HUES64 (cell line): ENCODE results near the gene MRPS11.

Source experiments
- H3K27ac ChIP-seq: 2 replicates; pipeline ENCODE4 v1.7.0; 2013; ENCODE audit warnings: low read depth, low read length, inconsistent platforms
- H3K27me3 ChIP-seq: 2 replicates; pipeline ENCODE4 v1.6.1; 2013; ENCODE audit warnings: mild to moderate bottlenecking, low read length; ENCODE audit not compliant: insufficient read depth
- H3K36me3 ChIP-seq: 2 replicates; pipeline ENCODE4 v1.6.1; 2013; ENCODE audit warnings: mild to moderate bottlenecking, low read length; ENCODE audit not compliant: insufficient read depth
- H3K4me1 ChIP-seq: 2 replicates; pipeline ENCODE4 v1.6.1; 2013; ENCODE audit warnings: mild to moderate bottlenecking, low read length, moderate library complexity; ENCODE audit not compliant: insufficient read depth
- H3K4me3 ChIP-seq: 2 replicates; pipeline ENCODE4 v1.5.1; 2013; ENCODE audit warnings: mild to moderate bottlenecking, low read length, moderate library complexity
- H3K9ac ChIP-seq: 2 replicates; pipeline ENCODE4 v1.6.1; 2013; ENCODE audit warnings: mild to moderate bottlenecking, low read depth, low read length
- H3K9me3 ChIP-seq: 2 replicates; pipeline ENCODE4 v1.6.1; 2013; ENCODE audit warnings: low read depth, low read length; ENCODE audit not compliant: insufficient read depth
- WGBS: fragments of 150-250, 120-280 bp; methylation state at CpG from one replicate; pipeline ENCODE4 v1.1.7; 2013; ENCODE audit warnings: missing lambda C conversion rate; 5-methylcytosine and 5-hydroxymethylcytosine counted together

Gene MRPS11

DNA sequence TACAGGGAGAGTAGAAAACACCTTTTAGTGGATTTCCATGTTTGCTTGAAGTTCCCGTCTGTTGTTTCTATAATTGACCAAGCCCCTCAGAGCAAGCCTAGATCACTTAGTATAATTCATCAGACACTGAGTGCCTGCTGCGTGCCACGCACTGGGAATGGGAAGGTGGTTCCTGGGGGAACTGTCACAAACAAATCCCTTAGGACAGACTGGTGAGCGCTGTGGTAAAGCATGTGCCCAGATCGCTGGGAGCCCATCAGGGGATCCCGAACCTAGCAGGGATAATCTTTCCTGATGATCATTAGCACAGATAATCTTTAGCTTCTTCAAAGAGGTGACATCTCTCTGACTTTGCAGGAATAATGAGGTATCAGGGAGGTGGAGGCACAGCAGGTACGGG lies 9.6 kb downstream of the MRPS11 start:
- Histone ChIP-seq H3K9ac (no peak overlapping the region), H3K36me3 (peaks cover 42% of the 10 kb centered on the region), H3K27ac (no peak overlapping the region), H3K9me3 (no peaks in the 10 kb centered on the region), H3K27me3 (no peaks in the 10 kb centered on the region), H3K4me1 (no peaks in the 10 kb centered on the region; the same call in 1 of the 2 replicates), H3K4me3 (no peak overlapping the region)
- WGBS = 85% methylated on average over 7 of the region's 7 CpGs

DNA sequence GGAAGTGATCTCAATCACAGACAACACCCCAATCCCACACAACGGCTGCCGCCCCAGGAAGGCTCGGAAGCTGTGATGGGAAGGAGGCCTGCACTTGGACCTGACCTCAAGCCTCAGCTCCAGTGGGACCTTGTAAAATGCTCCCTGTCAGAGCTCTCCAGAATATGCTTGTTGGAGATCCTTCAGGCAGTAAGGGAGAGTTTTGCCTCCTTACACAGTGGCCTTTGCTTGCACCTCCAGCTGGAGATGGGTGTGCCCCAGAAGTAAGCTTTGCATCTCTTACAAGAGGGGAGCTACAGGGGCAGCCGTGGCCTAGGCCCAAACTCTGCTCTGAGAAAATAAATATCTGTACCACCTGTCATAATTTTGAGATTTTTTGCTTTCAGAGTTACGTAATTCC lies 10.4 kb downstream of the MRPS11 start:
- Histone ChIP-seq H3K4me3 (no peak overlapping the region), H3K36me3 (peaks cover 37% of the 10 kb centered on the region), H3K9me3 (no peaks in the 10 kb centered on the region), H3K4me1 (no peaks in the 10 kb centered on the region; the same call in 1 of the 2 replicates), H3K9ac (no peak overlapping the region), H3K27ac (no peak overlapping the region), H3K27me3 (no peaks in the 10 kb centered on the region; the same call in 1 of the 2 replicates)
- 98% methylated on average over 5 of the region's 5 CpGs for WGBS

- Histone ChIP-seq H3K27me3 (peaks cover 3% of the 10 kb centered on the region; the same call in 1 of the 2 replicates), H3K9ac (no peak overlapping the region), H3K4me3 (no peak overlapping the region), H3K36me3 (peaks cover 29% of the 10 kb centered on the region), H3K9me3 (no peaks in the 10 kb centered on the region), H3K27ac (no peak overlapping the region), H3K4me1 (peaks cover 6% of the 10 kb centered on the region)
- 88% methylated on average over 3 of the region's 3 CpGs for WGBS
These were observed 11.7 kb downstream of the MRPS11 start for GRCh38 chr15:88479169-88479568.

DNA sequence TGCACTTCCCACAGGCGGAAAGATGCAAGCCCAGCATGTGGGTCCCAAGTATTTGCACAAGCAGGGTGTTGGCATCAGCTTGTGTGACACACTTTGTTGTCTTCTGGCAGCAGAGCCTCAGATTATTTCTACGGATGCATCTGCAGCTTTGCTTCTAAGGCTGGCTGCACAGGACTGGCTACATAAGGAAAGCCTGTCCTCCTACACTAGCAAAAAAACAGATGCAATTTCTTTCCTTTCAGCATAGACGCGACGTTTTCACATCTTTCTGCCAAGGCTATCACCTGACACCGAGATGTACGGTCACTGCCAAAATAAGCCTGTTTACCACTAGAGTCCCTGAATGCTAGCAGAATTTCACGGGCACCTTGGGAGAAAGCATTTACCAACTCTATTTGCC lies 13.5 kb downstream of the MRPS11 start:
- Histone ChIP-seq H3K9me3 (no peaks in the 10 kb centered on the region), H3K4me3 (no peak overlapping the region), H3K27ac (no peak overlapping the region), H3K9ac (no peak overlapping the region), H3K27me3 (peaks cover 7% of the 10 kb centered on the region; the same call in 1 of the 2 replicates), H3K4me1 (peaks cover 20% of the 10 kb centered on the region), H3K36me3 (peaks cover 20% of the 10 kb centered on the region)
- WGBS = 94% methylated on average over 8 of the region's 8 CpGs

- Histone ChIP-seq H3K9ac (no peak overlapping the region), H3K4me3 (no peak overlapping the region), H3K27me3 (peaks cover 7% of the 10 kb centered on the region; the same call in 1 of the 2 replicates), H3K36me3 (peaks cover 14% of the 10 kb centered on the region), H3K9me3 (no peaks in the 10 kb centered on the region), H3K27ac (no peak overlapping the region), H3K4me1 (peaks cover 20% of the 10 kb centered on the region)
- WGBS = 90% methylated on average over 1 of the region's 1 CpG
These were observed 14.8 kb downstream of the MRPS11 start for GRCh38 chr15:88482263-88482662.

DNA sequence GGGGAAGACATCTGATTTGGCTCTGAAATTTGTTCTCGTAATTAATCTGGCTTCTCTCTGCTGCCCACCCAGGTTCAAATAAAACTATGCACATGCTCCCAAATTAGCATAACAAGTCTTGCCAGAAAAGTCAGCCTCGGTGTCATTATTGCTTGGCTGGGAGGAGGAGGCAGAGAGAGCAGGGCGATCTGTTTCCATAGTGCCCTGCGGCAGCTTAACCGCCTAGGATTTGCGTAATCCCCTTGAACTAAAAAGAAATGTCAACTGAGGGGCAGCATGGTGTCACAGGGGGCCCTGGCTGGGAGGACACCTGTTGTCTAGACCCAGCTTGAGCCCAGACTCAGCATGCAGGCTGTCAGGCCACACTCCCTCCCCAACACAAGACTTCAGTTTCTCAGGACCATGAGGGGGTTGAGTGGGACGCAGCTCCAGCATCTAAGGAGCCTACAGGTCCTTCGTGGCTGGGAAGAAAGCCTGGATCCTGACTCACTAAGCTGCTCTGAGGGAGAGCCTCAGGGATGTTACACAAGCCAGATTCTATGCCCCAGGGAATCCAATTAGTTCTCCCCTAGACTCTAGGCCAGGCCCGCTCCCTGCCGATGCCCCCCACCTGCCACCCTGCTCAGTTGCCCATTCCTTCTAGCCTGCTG lies 17.3 kb downstream of the MRPS11 start:
- H3K4me1 ChIP-seq = peaks cover 25% of the 10 kb centered on the region
- 9% methylated on average over 10 of the region's 10 CpGs for WGBS
- no peaks in the 10 kb centered on the region for H3K9me3 ChIP-seq
- H3K27ac ChIP-seq = peak overlapping the region; percentile 48; the same call in 1 of the 2 replicates
- no peak overlapping the region for H3K4me3 ChIP-seq
- H3K9ac ChIP-seq = no peak overlapping the region; the same call in 1 of the 2 replicates
- peaks cover 7% of the 10 kb centered on the region; the same call in 1 of the 2 replicates for H3K27me3 ChIP-seq
- H3K36me3 ChIP-seq = no peaks in the 10 kb centered on the region

- peaks cover 25% of the 10 kb centered on the region for H3K4me1 ChIP-seq
- WGBS = 92% methylated on average over 2 of the region's 2 CpGs
- no peaks in the 10 kb centered on the region for H3K36me3 ChIP-seq
- no peak overlapping the region for H3K9ac ChIP-seq
- H3K9me3 ChIP-seq = no peaks in the 10 kb centered on the region
- H3K4me3 ChIP-seq = no peak overlapping the region
- peaks cover 7% of the 10 kb centered on the region; the same call in 1 of the 2 replicates for H3K27me3 ChIP-seq
- H3K27ac ChIP-seq = no peak overlapping the region
These were observed 19.8 kb downstream of the MRPS11 start for GRCh38 chr15:88487178-88487795.

GRCh38 chr15:88487796-88488523 lies 20.5 kb downstream of the MRPS11 start:
- no peaks in the 10 kb centered on the region for H3K9me3 ChIP-seq
- peaks cover 7% of the 10 kb centered on the region; the same call in 1 of the 2 replicates for H3K27me3 ChIP-seq
- peaks cover 25% of the 10 kb centered on the region for H3K4me1 ChIP-seq
- H3K27ac ChIP-seq = no peak overlapping the region
- no peak overlapping the region for H3K4me3 ChIP-seq
- no peaks in the 10 kb centered on the region for H3K36me3 ChIP-seq
- 73% methylated on average over 9 of the region's 11 CpGs for WGBS
- H3K9ac ChIP-seq = no peak overlapping the region

GRCh38 chr15:88489321-88489720 lies 21.8 kb downstream of the MRPS11 start:
- WGBS = 80% methylated on average over 4 of the region's 4 CpGs
- peaks cover 3% of the 10 kb centered on the region; the same call in 1 of the 2 replicates for H3K27me3 ChIP-seq
- H3K27ac ChIP-seq = no peak overlapping the region
- no peak overlapping the region for H3K4me3 ChIP-seq
- H3K9ac ChIP-seq = no peak overlapping the region
- peaks cover 18% of the 10 kb centered on the region for H3K4me1 ChIP-seq
- no peaks in the 10 kb centered on the region for H3K36me3 ChIP-seq
- H3K9me3 ChIP-seq = no peaks in the 10 kb centered on the region

GRCh38 chr15:88490036-88490435 lies 22.5 kb downstream of the MRPS11 start:
- no peak overlapping the region for H3K4me3 ChIP-seq
- no peaks in the 10 kb centered on the region for H3K36me3 ChIP-seq
- H3K9ac ChIP-seq = no peak overlapping the region
- H3K27ac ChIP-seq = no peak overlapping the region
- peaks cover 12% of the 10 kb centered on the region for H3K4me1 ChIP-seq
- WGBS = 90% methylated on average over 3 of the region's 3 CpGs
- H3K27me3 ChIP-seq = no peaks in the 10 kb centered on the region
- no peaks in the 10 kb centered on the region for H3K9me3 ChIP-seq

- no peaks in the 10 kb centered on the region for H3K27me3 ChIP-seq
- 85% methylated on average over 10 of the region's 10 CpGs for WGBS
- H3K4me3 ChIP-seq = no peak overlapping the region
These were observed 23.6 kb downstream of the MRPS11 start for GRCh38 chr15:88491158-88491557.

More at GRCh38 chr15:88491158-88491557, 23.6 kb downstream of the MRPS11 start:
- peaks cover 5% of the 10 kb centered on the region; the same call in 1 of the 2 replicates for H3K4me1 ChIP-seq
- no peak overlapping the region for H3K9ac ChIP-seq
- H3K9me3 ChIP-seq = no peaks in the 10 kb centered on the region
- no peaks in the 10 kb centered on the region for H3K36me3 ChIP-seq
- no peak overlapping the region for H3K27ac ChIP-seq
